NT2/D1 (cell line): ENCODE data around the gene LENG8.
"Not testable (repeated sequence)": the region's sequence is repeated elsewhere in the genome, so short reads cannot be mapped to it uniquely, and the experiment has no call there.

ENCODE experiments used
- YY1 ChIP-seq: IDR thresholded peaks from 2 replicates; pipeline ENCODE4 v1.6.1; 2011; ENCODE audit not compliant: insufficient read length, insufficient read depth
- ZNF274 ChIP-seq: IDR thresholded peaks from 2 replicates; pipeline ENCODE4 v1.6.1; 2011; ENCODE audit warnings: mild to moderate bottlenecking, low read depth, low read length

DNA sequence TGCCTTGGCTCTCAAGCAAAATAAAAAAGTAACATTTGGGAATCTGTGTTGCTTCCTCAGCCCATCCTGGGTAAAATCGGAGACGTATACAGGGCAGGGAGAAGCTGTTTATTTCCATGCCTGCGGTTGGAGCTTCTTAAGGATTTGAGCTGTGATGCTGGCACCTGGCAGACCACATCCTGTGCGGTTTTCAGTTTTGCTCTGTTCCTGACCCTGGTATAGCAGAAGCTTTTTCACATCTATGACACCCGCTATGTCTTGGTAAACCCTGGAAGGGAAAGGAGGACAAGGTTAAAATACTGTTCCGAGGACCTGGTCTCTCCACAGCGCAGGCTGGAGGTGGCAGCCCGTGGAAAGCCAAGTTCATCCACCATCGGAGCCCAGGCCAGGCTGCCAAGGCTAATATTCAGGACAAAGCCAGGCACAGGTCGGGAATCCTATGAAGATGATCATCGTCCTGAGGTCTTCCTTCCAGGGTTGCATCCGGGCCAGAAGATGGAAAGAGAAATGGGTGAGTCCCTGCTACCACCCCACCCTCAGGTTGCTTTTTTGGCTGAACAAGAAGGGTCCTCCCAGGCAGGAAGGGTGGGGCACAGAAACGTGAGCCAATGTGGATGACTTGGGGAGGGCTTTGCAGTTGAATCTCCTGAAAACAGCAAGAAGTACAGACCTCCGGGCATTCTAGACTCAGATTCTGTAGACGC is 48.9 kb downstream of the LENG8 start:
- TF ChIP-seq ZNF274, YY1: not testable (repeated sequence)
